ENCODE results near the gene NDUFAF8. TPM values are rescaled to one million over a fixed set of nuclear protein-coding genes. Genes with fewer than 3 reads are reported as not detected.

NDUFAF8 gene
- total RNA-seq, 1 donor = 9.3 TPM

GRCh38 chr17:81228834-81229665, 10.1 kb upstream of the NDUFAF8 start:
- Histone ChIP-seq H3K4me3 (ENCODE audit: low read length) (no peak overlapping the region), H3K27me3 (ENCODE audit: insufficient read depth, low read length) (no peaks in the 10 kb centered on the region), H3K9me3 (ENCODE audit: low read depth, low read length) (no peaks in the 10 kb centered on the region), H3K4me1 (ENCODE audit: insufficient read depth, low read length) (peaks cover 21% of the 10 kb centered on the region)

GRCh38 chr17:81229666-81229920, 9.5 kb upstream of the NDUFAF8 start:
- no peak overlapping the region for H3K4me3 ChIP-seq (ENCODE audit: low read length)
- H3K27me3 ChIP-seq (ENCODE audit: insufficient read depth, low read length) = no peaks in the 10 kb centered on the region
- H3K4me1 ChIP-seq (ENCODE audit: insufficient read depth, low read length) = peaks cover 20% of the 10 kb centered on the region
- no peaks in the 10 kb centered on the region for H3K9me3 ChIP-seq (ENCODE audit: low read depth, low read length)

- Histone ChIP-seq H3K9me3 (ENCODE audit: low read depth, low read length) (no peaks in the 10 kb centered on the region), H3K4me3 (ENCODE audit: low read length) (no peak overlapping the region), H3K27me3 (ENCODE audit: insufficient read depth, low read length) (no peaks in the 10 kb centered on the region), H3K4me1 (ENCODE audit: insufficient read depth, low read length) (peaks cover 20% of the 10 kb centered on the region)
Measured at GRCh38 chr17:81230043-81230820, 8.9 kb upstream of the NDUFAF8 start.

GRCh38 chr17:81231121-81231645, 7.9 kb upstream of the NDUFAF8 start:
- no peaks in the 10 kb centered on the region for H3K9me3 ChIP-seq (ENCODE audit: low read depth, low read length)
- no peaks in the 10 kb centered on the region for H3K27me3 ChIP-seq (ENCODE audit: insufficient read depth, low read length)
- peaks cover 20% of the 10 kb centered on the region for H3K4me1 ChIP-seq (ENCODE audit: insufficient read depth, low read length)
- H3K4me3 ChIP-seq (ENCODE audit: low read length) = no peak overlapping the region

- no peaks in the 10 kb centered on the region for H3K27me3 ChIP-seq (ENCODE audit: insufficient read depth, low read length)
- H3K9me3 ChIP-seq (ENCODE audit: low read depth, low read length) = no peaks in the 10 kb centered on the region
- no peak overlapping the region for H3K4me3 ChIP-seq (ENCODE audit: low read length)
- peaks cover 26% of the 10 kb centered on the region for H3K4me1 ChIP-seq (ENCODE audit: insufficient read depth, low read length)
Measured at GRCh38 chr17:81231766-81232581, 7.1 kb upstream of the NDUFAF8 start.

GRCh38 chr17:81232616-81233241, 6.4 kb upstream of the NDUFAF8 start:
- peaks cover 31% of the 10 kb centered on the region for H3K4me1 ChIP-seq (ENCODE audit: insufficient read depth, low read length)
- H3K4me3 ChIP-seq (ENCODE audit: low read length) = no peak overlapping the region
- H3K27me3 ChIP-seq (ENCODE audit: insufficient read depth, low read length) = no peaks in the 10 kb centered on the region
- no peaks in the 10 kb centered on the region for H3K9me3 ChIP-seq (ENCODE audit: low read depth, low read length)

GRCh38 chr17:81233316-81233715, 5.8 kb upstream of the NDUFAF8 start:
- Histone ChIP-seq H3K9me3 (ENCODE audit: low read depth, low read length) (no peaks in the 10 kb centered on the region), H3K4me1 (ENCODE audit: insufficient read depth, low read length) (peaks cover 31% of the 10 kb centered on the region), H3K4me3 (ENCODE audit: low read length) (no peak overlapping the region), H3K27me3 (ENCODE audit: insufficient read depth, low read length) (no peaks in the 10 kb centered on the region)

GRCh38 chr17:81233811-81234505, 5.2 kb upstream of the NDUFAF8 start:
- Histone ChIP-seq H3K4me1 (ENCODE audit: insufficient read depth, low read length) (peaks cover 26% of the 10 kb centered on the region), H3K9me3 (ENCODE audit: low read depth, low read length) (no peaks in the 10 kb centered on the region), H3K4me3 (ENCODE audit: low read length) (no peak overlapping the region), H3K27me3 (ENCODE audit: insufficient read depth, low read length) (no peaks in the 10 kb centered on the region)

GRCh38 chr17:81234506-81234855, 4.6 kb upstream of the NDUFAF8 start:
- H3K27me3 ChIP-seq (ENCODE audit: insufficient read depth, low read length) = no peaks in the 10 kb centered on the region
- no peaks in the 10 kb centered on the region for H3K9me3 ChIP-seq (ENCODE audit: low read depth, low read length)
- H3K4me3 ChIP-seq (ENCODE audit: low read length) = no peak overlapping the region
- peaks cover 22% of the 10 kb centered on the region for H3K4me1 ChIP-seq (ENCODE audit: insufficient read depth, low read length)

GRCh38 chr17:81234940-81235821, 3.9 kb upstream of the NDUFAF8 start:
- Histone ChIP-seq H3K4me1 (ENCODE audit: insufficient read depth, low read length) (peaks cover 27% of the 10 kb centered on the region), H3K9me3 (ENCODE audit: low read depth, low read length) (no peaks in the 10 kb centered on the region), H3K4me3 (ENCODE audit: low read length) (no peak overlapping the region), H3K27me3 (ENCODE audit: insufficient read depth, low read length) (no peaks in the 10 kb centered on the region)

- Histone ChIP-seq H3K4me1 (ENCODE audit: insufficient read depth, low read length) (peaks cover 32% of the 10 kb centered on the region), H3K9me3 (ENCODE audit: low read depth, low read length) (no peaks in the 10 kb centered on the region), H3K4me3 (ENCODE audit: low read length) (no peak overlapping the region), H3K27me3 (ENCODE audit: insufficient read depth, low read length) (no peaks in the 10 kb centered on the region)
Measured at GRCh38 chr17:81235822-81236740, 3.0 kb upstream of the NDUFAF8 start.

GRCh38 chr17:81236784-81237183, 2.3 kb upstream of the NDUFAF8 start:
- Histone ChIP-seq H3K4me1 (ENCODE audit: insufficient read depth, low read length) (peaks cover 34% of the 10 kb centered on the region), H3K27me3 (ENCODE audit: insufficient read depth, low read length) (no peaks in the 10 kb centered on the region), H3K9me3 (ENCODE audit: low read depth, low read length) (no peaks in the 10 kb centered on the region), H3K4me3 (ENCODE audit: low read length) (no peak overlapping the region)
